ENCODE data around the gene LCLAT1. TPM values are rescaled to one million over a fixed set of nuclear protein-coding genes. Genes with fewer than 3 reads are reported as not detected.
"Not testable (repeated sequence)": the region's sequence is repeated elsewhere in the genome, so short reads cannot be mapped to it uniquely, and the experiment has no call there.

LCLAT1 gene
- total RNA-seq, 2 experiments from 2014 or later, result 18.6 to 22.8 TPM

GRCh38 chr2:30491225-30491624 is 44.2 kb downstream of the LCLAT1 start:
- H3K4me1 Mint-ChIP-seq, result peaks cover 9% of the 10 kb centered on the region
- ATAC-seq (no peak), DNase-seq (no peak)
- H3K27me3 Mint-ChIP-seq, result no peaks in the 10 kb centered on the region
- H3K27ac Mint-ChIP-seq, result no peak overlapping the region
- H3K9me3 Mint-ChIP-seq (ENCODE audit: low read depth), result no peaks in the 10 kb centered on the region
- no peak overlapping the region for H3K4me3 Mint-ChIP-seq
- H3K36me3 Mint-ChIP-seq, result peaks cover 11% of the 10 kb centered on the region
- CTCF ChIA-PET, result no interaction called here

- DNase-seq (no peak), ATAC-seq (no peak)
- Mint-ChIP-seq H3K27me3 (no peaks in the 10 kb centered on the region), H3K4me3 (no peak overlapping the region), H3K4me1 (peaks cover 9% of the 10 kb centered on the region), H3K36me3 (peaks cover 16% of the 10 kb centered on the region), H3K9me3 (ENCODE audit: low read depth) (peaks cover 3% of the 10 kb centered on the region), H3K27ac (no peak overlapping the region)
- CTCF ChIA-PET, result interaction anchor here (0.7 to 3.2 kb wide), 2 partner anchors 229 to 327 kb away, joined by 4 to 8 read pairs; no protein-coding TSS in a partner anchor
Measured at GRCh38 chr2:30492185-30492584, 45.1 kb downstream of the LCLAT1 start.

DNA sequence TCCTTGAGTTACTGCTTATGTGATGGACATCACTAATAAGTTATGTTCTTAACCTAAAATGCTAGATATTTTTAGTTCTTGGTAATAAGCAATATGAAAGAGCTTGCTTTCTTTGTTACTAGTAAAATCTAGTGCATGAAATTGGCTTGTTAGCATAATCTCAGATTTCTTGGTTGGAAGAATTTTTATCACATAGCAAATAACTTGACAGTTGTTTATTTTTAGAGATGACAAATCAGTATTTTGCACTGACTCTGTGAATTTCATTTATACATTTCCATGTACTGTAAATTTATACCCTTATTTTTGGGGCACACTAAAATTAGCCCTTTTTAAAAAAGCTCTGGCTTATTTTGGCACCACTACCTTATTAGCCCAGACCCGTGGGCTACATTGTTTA is 45.6 kb downstream of the LCLAT1 start:
- Mint-ChIP-seq H3K9me3 (ENCODE audit: low read depth) (peaks cover 5% of the 10 kb centered on the region), H3K27ac (no peak overlapping the region), H3K36me3 (peaks cover 19% of the 10 kb centered on the region), H3K4me3 (no peak overlapping the region), H3K4me1 (peaks cover 5% of the 10 kb centered on the region), H3K27me3 (no peaks in the 10 kb centered on the region)
- CTCF ChIA-PET, result interaction anchor here (0.7 to 3.2 kb wide), 2 partner anchors 230 to 328 kb away, joined by 4 to 8 read pairs; no protein-coding TSS in a partner anchor
- DNase-seq, result no peak
- ATAC-seq, result no peak

GRCh38 chr2:30493440-30493839 is 46.4 kb downstream of the LCLAT1 start:
- Mint-ChIP-seq H3K27me3 (no peaks in the 10 kb centered on the region), H3K9me3 (ENCODE audit: low read depth) (peaks cover 11% of the 10 kb centered on the region), H3K27ac (no peak overlapping the region), H3K4me1 (peaks cover 2% of the 10 kb centered on the region), H3K4me3 (no peak overlapping the region), H3K36me3 (peaks cover 26% of the 10 kb centered on the region)
- no peak for DNase-seq
- CTCF ChIA-PET, result interaction anchor here (3.2 kb wide), 1 partner anchor 329 kb away, joined by 8 read pairs; no protein-coding TSS in a partner anchor
- no peak for ATAC-seq

DNA sequence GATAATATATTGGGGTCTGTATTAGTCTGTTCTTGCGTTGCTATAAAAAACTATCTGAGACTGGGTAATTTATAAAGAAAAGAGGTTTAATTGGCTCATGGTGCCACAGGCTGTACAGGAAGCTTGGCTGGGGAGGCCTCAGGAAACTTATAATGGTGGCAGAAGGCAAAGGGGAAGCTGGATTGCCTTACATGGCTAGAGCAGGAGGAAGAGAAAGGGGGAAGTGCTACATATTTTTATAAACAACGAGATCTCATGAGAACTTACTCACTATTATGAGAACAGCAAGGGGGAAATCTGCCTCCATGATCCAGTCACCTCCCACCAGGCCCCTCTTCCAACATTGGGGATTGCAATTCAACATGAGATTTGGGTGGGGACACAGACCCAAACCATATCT is 48.9 kb downstream of the LCLAT1 start:
- ATAC-seq, H3K4me1 Mint-ChIP-seq, DNase-seq, H3K27me3 Mint-ChIP-seq, H3K27ac Mint-ChIP-seq, H3K4me3 Mint-ChIP-seq, CTCF ChIA-PET: not testable (repeated sequence)
- Mint-ChIP-seq H3K36me3 (peaks cover 32% of the 10 kb centered on the region), H3K9me3 (ENCODE audit: low read depth) (peaks cover 17% of the 10 kb centered on the region)

GRCh38 chr2:30499681-30500080 is 52.6 kb downstream of the LCLAT1 start:
- Mint-ChIP-seq H3K36me3 (peaks cover 45% of the 10 kb centered on the region), H3K27me3 (no peaks in the 10 kb centered on the region), H3K4me3 (no peak overlapping the region), H3K9me3 (ENCODE audit: low read depth) (peaks cover 20% of the 10 kb centered on the region), H3K4me1 (peaks cover 17% of the 10 kb centered on the region), H3K27ac (no peak overlapping the region)
- ATAC-seq (no peak), DNase-seq (no peak)
- CTCF ChIA-PET, result no interaction called here

GRCh38 chr2:30500699-30501098 is 53.7 kb downstream of the LCLAT1 start:
- Mint-ChIP-seq H3K27ac (no peak overlapping the region), H3K36me3 (peaks cover 42% of the 10 kb centered on the region), H3K9me3 (ENCODE audit: low read depth) (peaks cover 20% of the 10 kb centered on the region), H3K4me3 (no peak overlapping the region), H3K27me3 (no peaks in the 10 kb centered on the region), H3K4me1 (peaks cover 21% of the 10 kb centered on the region)
- no peak for ATAC-seq
- CTCF ChIA-PET, result no interaction called here
- DNase-seq, result no peak

GRCh38 chr2:30502310-30502709 is 55.3 kb downstream of the LCLAT1 start:
- DNase-seq (no peak), ATAC-seq (no peak)
- Mint-ChIP-seq H3K4me1 (peaks cover 21% of the 10 kb centered on the region), H3K27me3 (no peaks in the 10 kb centered on the region), H3K9me3 (ENCODE audit: low read depth) (peaks cover 17% of the 10 kb centered on the region), H3K4me3 (no peak overlapping the region), H3K27ac (no peak overlapping the region), H3K36me3 (peaks cover 36% of the 10 kb centered on the region)
- CTCF ChIA-PET, result no interaction called here

DNA sequence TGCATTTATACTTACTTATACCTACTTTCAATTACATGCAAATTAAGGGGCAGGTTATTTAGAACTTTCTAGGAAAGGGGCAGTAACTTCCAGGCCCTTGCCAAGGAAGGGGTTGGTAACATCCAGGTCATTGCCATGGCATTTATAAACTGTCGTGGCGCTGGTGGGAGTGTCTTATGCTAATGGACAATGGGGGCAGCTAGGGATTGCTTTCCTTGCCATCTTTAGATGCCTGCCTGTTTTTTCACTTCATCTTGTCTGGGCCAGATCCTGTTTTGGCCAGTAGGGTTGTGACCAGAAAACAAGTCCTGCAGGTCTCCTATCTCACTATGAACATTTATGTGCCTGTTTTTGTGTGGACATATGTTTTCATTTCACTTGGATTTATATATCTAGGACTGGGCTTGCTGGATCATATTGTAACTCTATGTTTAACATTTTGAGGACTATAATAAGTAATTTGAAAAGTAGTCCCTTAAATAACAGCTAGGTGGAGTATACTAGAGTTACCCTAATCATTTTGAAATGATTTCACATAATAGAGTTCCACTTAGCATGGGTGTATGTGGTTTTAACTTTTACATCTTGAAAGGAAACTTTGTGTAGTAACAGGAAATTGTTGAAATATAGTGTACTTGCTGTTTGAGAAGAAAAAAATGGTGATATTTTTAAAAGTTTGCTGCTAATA is 56.1 kb downstream of the LCLAT1 start:
- ATAC-seq, result peak; percentile 30
- Mint-ChIP-seq H3K27me3 (no peaks in the 10 kb centered on the region), H3K4me1 (peaks cover 21% of the 10 kb centered on the region), H3K36me3 (peaks cover 36% of the 10 kb centered on the region), H3K4me3 (no peak overlapping the region), H3K9me3 (ENCODE audit: low read depth) (peaks cover 15% of the 10 kb centered on the region), H3K27ac (no peak overlapping the region)
- CTCF ChIA-PET, result no interaction called here
- DNase-seq, result no peak

- H3K27me3 Mint-ChIP-seq, result no peaks in the 10 kb centered on the region
- DNase-seq (no peak), ATAC-seq (no peak)
- peaks cover 36% of the 10 kb centered on the region for H3K36me3 Mint-ChIP-seq
- CTCF ChIA-PET, result no interaction called here
- no peak overlapping the region for H3K27ac Mint-ChIP-seq
- H3K4me3 Mint-ChIP-seq, result no peak overlapping the region
- H3K4me1 Mint-ChIP-seq, result peaks cover 21% of the 10 kb centered on the region
- H3K9me3 Mint-ChIP-seq (ENCODE audit: low read depth), result peaks cover 14% of the 10 kb centered on the region
Measured at GRCh38 chr2:30503695-30504052, 56.6 kb downstream of the LCLAT1 start.

GRCh38 chr2:30504731-30505130 is 57.7 kb downstream of the LCLAT1 start:
- Mint-ChIP-seq H3K36me3 (peaks cover 30% of the 10 kb centered on the region), H3K4me3 (no peak overlapping the region), H3K27ac (no peak overlapping the region)

DNA sequence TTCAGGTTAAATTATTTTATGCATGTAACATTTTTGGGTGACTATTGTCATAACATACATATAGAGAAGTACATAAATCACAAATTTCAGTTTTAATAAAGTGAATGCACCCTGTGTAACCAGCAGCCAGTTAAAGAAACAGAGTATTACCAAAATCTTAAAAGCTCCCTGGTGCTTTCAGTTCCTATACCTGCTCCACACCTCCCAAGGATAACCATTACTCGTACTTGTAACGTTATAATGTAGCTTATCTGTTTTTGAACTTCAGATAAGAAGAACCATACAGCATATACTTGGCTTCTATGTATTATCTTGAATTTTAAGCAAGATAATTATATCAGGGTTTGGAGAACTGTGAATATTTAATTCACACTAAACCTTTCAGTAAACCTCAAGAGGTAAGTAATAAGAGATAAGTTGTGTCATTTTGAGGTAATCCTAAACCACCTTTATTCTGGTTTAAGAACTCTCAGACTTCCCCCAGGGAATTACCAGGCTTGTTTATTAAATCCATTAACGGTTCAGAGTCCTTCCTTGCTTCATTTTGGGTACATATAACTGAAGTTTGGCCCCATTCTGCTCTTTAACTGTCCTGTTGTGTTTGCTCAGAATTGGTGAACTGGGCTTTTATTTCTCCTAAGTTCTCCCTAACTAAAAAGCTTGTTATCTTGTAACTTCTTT is 58.6 kb downstream of the LCLAT1 start:
- no peaks in the 10 kb centered on the region for H3K27me3 Mint-ChIP-seq
- no peak overlapping the region for H3K27ac Mint-ChIP-seq
- DNase-seq (no peak), ATAC-seq (no peak)
- CTCF ChIA-PET, result no interaction called here
- peaks cover 21% of the 10 kb centered on the region for H3K4me1 Mint-ChIP-seq
- H3K9me3 Mint-ChIP-seq (ENCODE audit: low read depth), result peaks cover 12% of the 10 kb centered on the region
- H3K36me3 Mint-ChIP-seq, result peaks cover 33% of the 10 kb centered on the region
- H3K4me3 Mint-ChIP-seq, result no peak overlapping the region

More at GRCh38 chr2:30504731-30505130, 57.7 kb downstream of the LCLAT1 start:
- CTCF ChIA-PET, result interaction anchor here (0.7 kb wide), 1 partner anchor 156 kb away, joined by 3 read pairs; no protein-coding TSS in a partner anchor
- no peak for DNase-seq
- ATAC-seq, result no peak
- peaks cover 12% of the 10 kb centered on the region for H3K9me3 Mint-ChIP-seq (ENCODE audit: low read depth)
- peaks cover 21% of the 10 kb centered on the region for H3K4me1 Mint-ChIP-seq
- H3K27me3 Mint-ChIP-seq, result no peaks in the 10 kb centered on the region

DNA sequence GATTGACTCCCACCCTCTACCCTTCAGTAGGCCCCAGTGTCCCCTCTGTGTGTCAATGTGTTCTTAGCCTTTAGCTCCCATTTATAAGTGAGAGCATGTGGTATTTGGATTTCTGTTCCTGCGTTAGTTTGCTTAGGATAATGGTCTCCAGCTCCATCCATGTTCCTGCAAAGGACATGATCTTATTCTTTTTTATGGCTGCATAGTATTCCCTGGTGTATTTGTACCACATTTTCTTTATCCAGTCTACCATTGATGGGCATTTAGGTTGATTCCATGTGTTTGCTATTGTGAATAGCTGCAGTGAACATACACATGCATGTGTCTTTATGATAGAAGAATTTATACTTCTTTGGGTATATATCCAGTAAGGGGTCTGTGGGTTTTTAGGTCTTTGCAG is 60.4 kb downstream of the LCLAT1 start:
- Mint-ChIP-seq H3K36me3 (peaks cover 22% of the 10 kb centered on the region), H3K4me1 (peaks cover 21% of the 10 kb centered on the region)
- ATAC-seq; H3K27me3 Mint-ChIP-seq; CTCF ChIA-PET; H3K27ac Mint-ChIP-seq; H3K9me3 Mint-ChIP-seq (ENCODE audit: low read depth); DNase-seq; H3K4me3 Mint-ChIP-seq: not testable (repeated sequence)

DNA sequence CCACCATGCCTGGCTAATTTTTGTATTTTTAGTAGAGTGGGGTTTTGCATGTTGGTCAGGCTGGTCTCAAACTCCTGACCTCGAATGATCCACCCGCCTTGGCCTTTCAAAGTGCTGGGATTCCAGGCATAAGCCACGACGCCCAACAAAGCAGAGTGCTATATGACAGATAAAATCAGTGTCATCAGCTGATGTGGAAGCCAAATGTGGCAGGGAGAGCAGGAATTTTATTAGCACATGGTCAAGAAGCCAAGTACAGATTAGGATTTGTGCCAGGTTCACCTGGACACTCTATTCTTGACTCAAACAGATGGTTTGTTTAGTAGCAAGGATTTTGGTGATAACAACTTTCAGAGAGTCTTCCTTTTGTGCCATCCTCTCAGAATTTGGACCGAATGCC is 62.7 kb downstream of the LCLAT1 start:
- Mint-ChIP-seq H3K4me1 (peaks cover 3% of the 10 kb centered on the region), H3K4me3 (no peak overlapping the region), H3K36me3 (peaks cover 19% of the 10 kb centered on the region), H3K9me3 (ENCODE audit: low read depth) (peaks cover 7% of the 10 kb centered on the region), H3K27me3 (no peaks in the 10 kb centered on the region), H3K27ac (no peak overlapping the region)
- DNase-seq (no peak), ATAC-seq (no peak)
- CTCF ChIA-PET, result no interaction called here

All from activated CD8-positive, alpha-beta memory T cell treated with anti-CD3 and anti-CD28 coated beads, Interleukin-2, amount 10 ng/mL, durations not matched to agents 7 days and 5 days (primary cell).